CD14-positive monocyte (primary cell): Measurements from ENCODE around the gene SLCO4A1. TPM values are rescaled to one million over a fixed set of nuclear protein-coding genes. Genes with fewer than 3 reads are reported as not detected.

Source experiments
- DNase-seq, 3 donors: peaks; one replicate each; pipeline ENCODE4 v3.0.0-alpha.2; 2011 to 2022
- H2AFZ ChIP-seq: 2 replicates; pipeline ENCODE4 v1.6.0; 2012; ENCODE audit warnings: mild to moderate bottlenecking, low read depth, low read length, inconsistent platforms; ENCODE audit not compliant: insufficient read depth, poor library complexity, severe bottlenecking
- H3K27ac ChIP-seq, 2 donors: 1 replicate in 1 of 2; 2 replicates in 1 of 2; pipeline ENCODE4 v1.5.1; 2012 to 2013; ENCODE audit warnings: low read length in 2 of 2, control low read depth in 1 of 2, inconsistent platforms in 1 of 2, low read depth in 1 of 2, mild to moderate bottlenecking in 1 of 2
- H3K27me3 ChIP-seq, 2 donors: one replicate each; pipeline versions ENCODE4 v1.6.0 to v1.6.1; 2011 to 2013; ENCODE audit warnings: low read length in 2 of 2; ENCODE audit not compliant: control insufficient read depth in 2 of 2, insufficient read depth in 2 of 2
- H3K36me3 ChIP-seq, 2 donors: replicated peaks in 1 of 2; 1 replicate in 1 of 2; 2 replicates in 1 of 2; pipeline versions ENCODE4 v1.5.1 to v1.6.1; 2012 to 2013; ENCODE audit warnings: low read length in 2 of 2, control low read depth in 1 of 2, inconsistent platforms in 1 of 2, mild to moderate bottlenecking in 1 of 2; ENCODE audit not compliant: insufficient read depth in 2 of 2, control insufficient read depth in 1 of 2
- H3K4me1 ChIP-seq, 2 donors: 1 replicate in 1 of 2; 2 replicates in 1 of 2; pipeline versions ENCODE4 v1.5.1 to v1.6.1; 2012 to 2013; ENCODE audit warnings: low read length in 2 of 2, control low read depth in 1 of 2, inconsistent platforms in 1 of 2, mild to moderate bottlenecking in 1 of 2, moderate library complexity in 1 of 2; ENCODE audit not compliant: insufficient read depth in 2 of 2, control insufficient read depth in 1 of 2
- H3K4me2 ChIP-seq: replicated peaks from 2 replicates; pipeline ENCODE3; 2012; ENCODE audit warnings: low read length, moderate library complexity, mild to moderate bottlenecking; ENCODE audit not compliant: poor library complexity, severe bottlenecking; ENCODE audit errors: extremely low read depth
- H3K4me3 ChIP-seq, 3 experiments: fragments of 200-600 bp in 1 of 3; sonication (generic) in 1 of 3; replicated peaks in 1 of 3; 1 replicate in 2 of 3; 2 replicates in 1 of 3; pipeline ENCODE4 v1.5.1; 2011 to 2013; ENCODE audit warnings: low read length in 3 of 3, mild to moderate bottlenecking in 3 of 3, control low read depth in 2 of 3, low read depth in 2 of 3, inconsistent platforms in 1 of 3, moderate library complexity in 1 of 3
- H3K79me2 ChIP-seq: 2 replicates; pipeline ENCODE4 v1.6.0; 2012; ENCODE audit warnings: mild to moderate bottlenecking, control low read depth, inconsistent platforms, low read length, moderate library complexity; ENCODE audit not compliant: insufficient read depth
- H3K9ac ChIP-seq: 2 replicates; pipeline ENCODE4 v1.6.0; 2017; ENCODE audit warnings: low read length, mild to moderate bottlenecking; ENCODE audit not compliant: insufficient read depth, poor library complexity, severe bottlenecking
- H3K9me3 ChIP-seq, 2 donors: replicated peaks in 1 of 2; 1 replicate in 1 of 2; 2 replicates in 1 of 2; pipeline versions ENCODE4 v1.5.1 to v1.6.1; 2012 to 2013; ENCODE audit warnings: low read length in 2 of 2, control low read depth in 1 of 2; ENCODE audit not compliant: control insufficient read depth in 1 of 2, insufficient read depth in 1 of 2
- H4K20me1 ChIP-seq: 2 replicates; pipeline ENCODE4 v1.6.0; 2012; ENCODE audit warnings: mild to moderate bottlenecking, low read length, control low read depth, moderate library complexity; ENCODE audit not compliant: insufficient read depth
- H3K27ac Mint-ChIP-seq, 7 donors: one replicate each; pipeline ENCODE4 v1.8.0; 2020; ENCODE audit warnings: mild to moderate bottlenecking in 7 of 7, mixed read lengths in 7 of 7, moderate library complexity in 6 of 7, inconsistent platforms in 2 of 7
- H3K27me3 Mint-ChIP-seq, 3 donors: one replicate each; pipeline ENCODE4 v1.8.0; 2021 to 2022; ENCODE audit warnings: low read depth in 3 of 3, mild to moderate bottlenecking in 3 of 3, mixed read lengths in 3 of 3, moderate library complexity in 3 of 3, inconsistent platforms in 1 of 3
- H3K36me3 Mint-ChIP-seq, 2 donors: one replicate each; pipeline ENCODE4 v1.8.0; 2020; ENCODE audit warnings: mixed read lengths in 2 of 2, inconsistent platforms in 1 of 2, mild to moderate bottlenecking in 1 of 2
- H3K4me1 Mint-ChIP-seq: one replicate; pipeline ENCODE4 v1.8.0; 2020; ENCODE audit warnings: mild to moderate bottlenecking, mixed read lengths
- H3K4me3 Mint-ChIP-seq, 2 donors: one replicate each; pipeline ENCODE4 v1.8.0; 2020; ENCODE audit warnings: mild to moderate bottlenecking in 2 of 2, mixed read lengths in 2 of 2, moderate library complexity in 1 of 2
- H3K9me3 Mint-ChIP-seq, 7 donors: one replicate each; pipeline ENCODE4 v1.8.0; 2020 to 2022; ENCODE audit warnings: mixed read lengths in 7 of 7, mild to moderate bottlenecking in 6 of 7, moderate library complexity in 6 of 7, inconsistent platforms in 2 of 7
- WGBS: methylation state at CpG from one replicate; pipeline ENCODE4 v1.1.5; 2013; ENCODE audit warnings: missing lambda C conversion rate; ENCODE audit not compliant: insufficient coverage; 5-methylcytosine and 5-hydroxymethylcytosine counted together
- intact Hi-C, 2 donors: fragments of 100-400 bp; cut with micrococcal nuclease; formaldehyde crosslinking; loops; one replicate each; pipeline versions ENCODE4 v1.15.0 to v1.15.1; 2023
- polyA plus RNA-seq, 3 donors: library from polyadenylated mRNA; depleted of rRNA in 1 of 3; unstranded in 2 of 3; stranded (reverse) in 1 of 3; fragments of 300-500 nt in 2 of 3; fragments of >200 nt in 1 of 3; fragmentation: Illumina TruSeq in 2 of 3; gene quantifications; 1 replicate in 2 of 3; 2 replicates in 1 of 3; pipeline ENCODE4 v1.2.3, GENCODE V29; 2012 to 2021
- TF ChIP-seq, protein P1 (sequence below): fragments of 200-600 bp; IDR thresholded peaks from one replicate; pipeline ENCODE4 v1.8.0; 2022; ENCODE audit warnings: antibody characterized with exemption, mild to moderate bottlenecking

The SLCO4A1 gene
- polyA plus RNA-seq, 3 donors, result 0.05 to 0.42 (median 0.26) TPM

DNA sequence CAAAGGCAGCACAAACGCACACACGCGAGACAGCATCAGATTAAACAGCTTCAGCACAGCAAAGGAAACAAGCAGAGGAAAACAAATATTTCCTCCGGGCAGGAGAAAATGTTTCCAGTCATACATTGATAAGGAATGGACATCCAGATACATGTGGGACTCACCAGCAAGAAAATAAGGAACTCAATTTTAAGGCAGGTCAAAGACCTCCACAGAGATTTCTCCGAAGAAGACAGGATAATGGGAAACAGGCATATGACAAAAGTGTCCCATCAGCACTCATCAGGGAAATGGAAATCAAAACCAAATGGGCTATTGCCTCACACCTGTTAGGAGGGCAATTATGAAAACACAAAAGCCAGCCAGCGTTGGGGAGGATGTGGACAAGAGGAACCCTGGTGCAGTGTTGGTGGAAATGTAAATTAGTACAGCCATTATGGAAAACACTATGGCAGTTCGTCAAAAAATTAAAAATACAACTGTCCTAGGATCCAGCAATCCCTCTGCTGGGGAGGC lies 9.7 kb upstream of the SLCO4A1 start:
- H3K27ac Mint-ChIP-seq, result no peak overlapping the region
- no peak overlapping the region for H3K27ac ChIP-seq
- H3K36me3 ChIP-seq, result no peaks in the 10 kb centered on the region
- no peaks in the 10 kb centered on the region for H3K79me2 ChIP-seq
- no peaks in the 10 kb centered on the region for H3K36me3 Mint-ChIP-seq
- no peak overlapping the region for H3K4me3 ChIP-seq
- 67% methylated on average over 3 of the region's 7 CpGs for WGBS
- H3K4me1 Mint-ChIP-seq, result peaks cover 15% of the 10 kb centered on the region
- peaks cover 0 to 5% of the 10 kb centered on the region in 2 donors for H3K4me1 ChIP-seq
- intact Hi-C loops, result no loop called here
- no peak for DNase-seq
- peaks cover 19 to 32% (median 21%) of the 10 kb centered on the region in 3 donors for H3K27me3 Mint-ChIP-seq
- TF ChIP-seq, protein P1, sequence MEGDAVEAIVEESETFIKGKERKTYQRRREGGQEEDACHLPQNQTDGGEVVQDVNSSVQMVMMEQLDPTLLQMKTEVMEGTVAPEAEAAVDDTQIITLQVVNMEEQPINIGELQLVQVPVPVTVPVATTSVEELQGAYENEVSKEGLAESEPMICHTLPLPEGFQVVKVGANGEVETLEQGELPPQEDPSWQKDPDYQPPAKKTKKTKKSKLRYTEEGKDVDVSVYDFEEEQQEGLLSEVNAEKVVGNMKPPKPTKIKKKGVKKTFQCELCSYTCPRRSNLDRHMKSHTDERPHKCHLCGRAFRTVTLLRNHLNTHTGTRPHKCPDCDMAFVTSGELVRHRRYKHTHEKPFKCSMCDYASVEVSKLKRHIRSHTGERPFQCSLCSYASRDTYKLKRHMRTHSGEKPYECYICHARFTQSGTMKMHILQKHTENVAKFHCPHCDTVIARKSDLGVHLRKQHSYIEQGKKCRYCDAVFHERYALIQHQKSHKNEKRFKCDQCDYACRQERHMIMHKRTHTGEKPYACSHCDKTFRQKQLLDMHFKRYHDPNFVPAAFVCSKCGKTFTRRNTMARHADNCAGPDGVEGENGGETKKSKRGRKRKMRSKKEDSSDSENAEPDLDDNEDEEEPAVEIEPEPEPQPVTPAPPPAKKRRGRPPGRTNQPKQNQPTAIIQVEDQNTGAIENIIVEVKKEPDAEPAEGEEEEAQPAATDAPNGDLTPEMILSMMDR, result no peak
- H2AFZ ChIP-seq, result no peak overlapping the region
- no peaks in the 10 kb centered on the region for H3K9me3 Mint-ChIP-seq
- H3K9me3 ChIP-seq, result no peaks in the 10 kb centered on the region
- no peaks in the 10 kb centered on the region for H4K20me1 ChIP-seq
- no peak overlapping the region for H3K4me2 ChIP-seq
- no peak overlapping the region for H3K9ac ChIP-seq
- H3K4me3 Mint-ChIP-seq, result no peak overlapping the region
- peaks cover 0 to 15% of the 10 kb centered on the region in 2 donors for H3K27me3 ChIP-seq

DNA sequence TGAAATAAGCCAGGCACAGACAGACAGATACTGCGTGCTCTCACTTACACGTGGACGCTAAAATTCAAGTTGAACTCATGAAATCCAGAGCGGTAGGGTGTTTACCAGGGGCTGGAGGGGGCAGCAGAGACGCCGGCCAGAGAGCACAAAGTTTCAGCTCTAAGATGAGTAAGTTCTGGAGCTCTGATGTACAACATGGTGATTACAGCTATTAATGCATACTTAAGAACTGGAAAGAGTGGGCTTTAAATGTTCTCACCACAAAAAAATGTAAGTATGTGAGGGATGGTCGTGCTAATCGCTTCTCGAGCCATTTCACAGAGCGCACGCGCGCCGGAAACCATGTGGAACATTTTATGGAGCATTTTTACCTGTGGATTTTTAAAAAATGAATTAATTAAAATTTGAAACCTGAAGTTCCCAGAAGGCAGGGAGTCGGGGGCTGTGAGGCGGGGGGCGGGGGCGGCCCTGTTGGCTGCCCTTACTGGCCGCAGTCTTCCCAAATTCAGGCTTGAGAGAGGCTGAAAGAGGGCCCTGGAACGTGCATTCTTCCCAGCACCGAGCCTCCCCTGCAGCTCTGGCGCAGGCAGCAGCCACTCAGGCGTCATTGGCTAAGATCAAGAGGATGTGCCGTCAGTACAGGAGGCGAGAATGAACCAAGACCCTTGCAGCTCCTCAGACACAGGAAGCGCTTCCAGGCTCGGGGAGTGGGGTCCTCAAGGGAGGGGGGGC lies 8.5 kb upstream of the SLCO4A1 start:
- Histone ChIP-seq H3K4me3 (no peak overlapping the region), H3K4me2 (no peak overlapping the region), H3K27ac (no peak overlapping the region), H3K27me3 (peaks cover 0 to 15% of the 10 kb centered on the region in 2 donors), H3K9me3 (no peaks in the 10 kb centered on the region), H4K20me1 (no peaks in the 10 kb centered on the region), H3K4me1 (peaks cover 0 to 5% of the 10 kb centered on the region in 2 donors), H3K36me3 (no peaks in the 10 kb centered on the region), H2AFZ (no peak overlapping the region), H3K79me2 (no peaks in the 10 kb centered on the region), H3K9ac (no peak overlapping the region)
- peaks cover 21 to 38% (median 23%) of the 10 kb centered on the region in 3 donors for H3K27me3 Mint-ChIP-seq
- no peaks in the 10 kb centered on the region for H3K36me3 Mint-ChIP-seq
- H3K4me1 Mint-ChIP-seq, result peaks cover 15% of the 10 kb centered on the region
- intact Hi-C loops, result no loop called here
- H3K9me3 Mint-ChIP-seq, result no peaks in the 10 kb centered on the region
- no peak for DNase-seq
- H3K4me3 Mint-ChIP-seq, result no peak overlapping the region
- H3K27ac Mint-ChIP-seq, result peak overlapping the region in 1 of 7 donors; percentile 35
- WGBS, result 93% methylated on average over 22 of the region's 27 CpGs
- TF ChIP-seq, protein P1, result no peak
